Stomach smooth muscle (tissue), 2 donors: ENCODE measurements around the gene SUGP2.
A peak's percentile ranks its signal among the peaks of the same experiment; 100 is the strongest.

Source experiments
- H3K27ac ChIP-seq: one replicate; pipeline ENCODE4 v1.7.0; 2013; ENCODE audit warnings: mild to moderate bottlenecking, low read length, inconsistent platforms
- H3K27me3 ChIP-seq, 2 donors: one replicate each; pipeline ENCODE4 v1.7.0; 2013; ENCODE audit warnings: low read length in 2 of 2; ENCODE audit not compliant: insufficient read depth in 2 of 2, control insufficient read depth in 1 of 2
- H3K36me3 ChIP-seq, 2 donors: one replicate each; pipeline ENCODE4 v1.7.0; 2013; ENCODE audit warnings: low read length in 2 of 2; ENCODE audit not compliant: control insufficient read depth in 2 of 2, insufficient read depth in 2 of 2
- H3K4me1 ChIP-seq: one replicate; pipeline ENCODE4 v1.7.0; 2013; ENCODE audit warnings: low read length; ENCODE audit not compliant: control insufficient read depth, insufficient read depth
- H3K4me3 ChIP-seq, 2 donors: one replicate each; pipeline ENCODE4 v1.7.0; 2013; ENCODE audit warnings: low read length in 2 of 2
- H3K9ac ChIP-seq, 2 donors: one replicate each; pipeline ENCODE4 v1.7.0; 2013; ENCODE audit warnings: low read length in 2 of 2, mild to moderate bottlenecking in 1 of 2
- H3K9me3 ChIP-seq, 2 donors: one replicate each; pipeline ENCODE4 v1.7.0; 2013; ENCODE audit warnings: low read length in 2 of 2; ENCODE audit not compliant: control insufficient read depth in 2 of 2
- donor health status: healthy.
- donor health status: Pancreatic carcinoma.

The SUGP2 gene

GRCh38 chr19:19033426-19034203 is at the start of gene SUGP2, which contains the start of gene ARMC6:
TSS of gene SUGP2 (minus strand) at chr19:19033517. CDS start at chr19:19031071, 2,446 bp downstream.
TSS of gene ARMC6 (plus strand) at chr19:19033603. CDS start at chr19:19034210, 607 bp downstream.
- H3K36me3 ChIP-seq = peaks cover 4 to 7% of the 10 kb centered on the region in 2 donors
- peak within 1 kb of the TSS; percentile 92 to 93 for H3K9ac ChIP-seq
- H3K4me1 ChIP-seq = peaks cover 18% of the 10 kb centered on the region
- H3K27me3 ChIP-seq = no peaks in the 10 kb centered on the region
- no peaks in the 10 kb centered on the region for H3K9me3 ChIP-seq
- H3K4me3 ChIP-seq = peak within 1 kb of the TSS; percentile 64 to 90
- H3K27ac ChIP-seq = peak within 1 kb of the TSS; percentile 84

DNA sequence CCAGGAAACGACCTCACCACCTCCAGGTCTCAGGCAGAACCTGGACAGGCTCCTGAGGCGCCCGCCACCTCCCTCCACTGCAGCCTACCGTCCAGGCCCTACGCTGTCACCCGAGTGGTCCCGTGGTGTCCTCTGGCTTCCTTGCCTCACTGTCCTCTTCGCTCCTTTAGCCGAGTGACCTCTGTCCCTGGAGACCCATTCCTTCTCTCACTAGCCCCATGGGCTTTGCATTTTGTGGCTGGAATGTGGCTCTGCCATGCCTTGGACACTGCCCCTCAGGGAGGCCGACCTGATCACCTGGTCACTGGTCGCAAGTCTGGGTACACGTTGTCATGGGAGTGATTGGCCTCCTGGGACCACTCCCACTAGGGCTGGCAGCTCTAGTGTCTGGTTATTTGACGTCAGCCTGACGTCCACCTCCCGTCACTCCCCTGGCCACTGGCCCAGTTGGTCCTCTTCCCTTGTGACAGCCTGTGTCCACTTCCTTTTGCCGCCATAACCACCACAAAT is 48.4 kb upstream of the SUGP2 start:
- H3K9ac ChIP-seq = no peak overlapping the region
- H3K27ac ChIP-seq = no peak overlapping the region
- H3K4me3 ChIP-seq = no peak overlapping the region

GRCh38 chr19:19079571-19079970 is 46.3 kb upstream of the SUGP2 start:
- Histone ChIP-seq H3K4me3 (no peak overlapping the region), H3K9ac (no peak overlapping the region), H3K4me1 (no peaks in the 10 kb centered on the region), H3K27me3 (no peaks in the 10 kb centered on the region), H3K27ac (no peak overlapping the region), H3K36me3 (peaks cover 0 to 10% of the 10 kb centered on the region in 2 donors), H3K9me3 (no peaks in the 10 kb centered on the region)

More for the DNA sequence above, 48.4 kb upstream of the SUGP2 start:
- H3K4me1 ChIP-seq = no peaks in the 10 kb centered on the region
- peaks cover 0 to 9% of the 10 kb centered on the region in 2 donors for H3K36me3 ChIP-seq
- H3K27me3 ChIP-seq = no peaks in the 10 kb centered on the region
- no peaks in the 10 kb centered on the region for H3K9me3 ChIP-seq

GRCh38 chr19:19078801-19079200 is 45.5 kb upstream of the SUGP2 start:
- Histone ChIP-seq H3K27me3 (no peaks in the 10 kb centered on the region), H3K9me3 (no peaks in the 10 kb centered on the region), H3K27ac (no peak overlapping the region)

DNA sequence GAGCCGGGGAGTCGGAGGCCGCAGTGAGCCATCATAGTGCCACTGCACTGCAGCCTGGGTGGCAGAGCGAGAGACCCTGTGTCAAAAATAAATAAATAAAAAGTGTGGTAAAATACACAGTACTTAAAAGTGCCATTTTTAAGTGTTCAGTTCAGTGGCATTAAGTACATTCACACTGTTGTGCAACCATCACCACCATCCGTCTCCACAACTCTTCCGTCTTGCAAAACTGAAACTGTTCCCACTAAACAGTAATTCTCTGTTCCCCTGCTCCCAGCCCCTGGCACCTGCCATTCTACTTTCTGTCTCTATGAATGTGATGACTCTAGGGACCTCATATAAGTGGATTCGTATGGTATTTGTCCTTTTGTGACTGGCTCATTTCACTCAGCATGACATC is 43.8 kb upstream of the SUGP2 start:
- H3K9ac ChIP-seq = no peak overlapping the region
- no peaks in the 10 kb centered on the region for H3K4me1 ChIP-seq
- H3K4me3 ChIP-seq = no peak overlapping the region
- H3K27ac ChIP-seq = no peak overlapping the region
- H3K36me3 ChIP-seq = peaks cover 0 to 8% of the 10 kb centered on the region in 2 donors
- no peaks in the 10 kb centered on the region for H3K9me3 ChIP-seq
- H3K27me3 ChIP-seq = no peaks in the 10 kb centered on the region

More at GRCh38 chr19:19078801-19079200, 45.5 kb upstream of the SUGP2 start:
- no peaks in the 10 kb centered on the region for H3K4me1 ChIP-seq
- H3K9ac ChIP-seq = no peak overlapping the region
- H3K4me3 ChIP-seq = no peak overlapping the region
- peaks cover 0 to 10% of the 10 kb centered on the region in 2 donors for H3K36me3 ChIP-seq

DNA sequence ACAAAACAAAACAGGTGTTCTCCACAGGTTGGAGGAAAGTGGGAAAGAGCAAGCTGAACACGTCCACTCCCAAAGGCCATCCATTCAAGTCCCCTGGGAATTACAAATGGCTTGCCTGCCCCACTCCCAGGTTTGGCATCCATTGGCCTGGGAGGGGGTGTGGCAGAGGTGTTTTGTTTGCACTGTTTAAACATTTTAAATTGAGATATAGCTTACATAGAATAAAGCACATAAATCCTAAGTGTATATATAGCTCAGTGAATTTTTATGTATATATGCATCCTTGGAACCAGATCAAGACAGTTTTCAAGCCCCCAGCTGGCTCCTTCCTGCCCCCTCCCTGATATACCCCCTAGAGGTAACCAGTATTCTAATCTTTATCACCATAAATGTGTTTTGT is 43.2 kb upstream of the SUGP2 start:
- Histone ChIP-seq H3K4me3 (no peak overlapping the region), H3K27me3 (no peaks in the 10 kb centered on the region), H3K9ac (no peak overlapping the region), H3K9me3 (no peaks in the 10 kb centered on the region), H3K36me3 (peaks cover 0 to 8% of the 10 kb centered on the region in 2 donors), H3K27ac (no peak overlapping the region), H3K4me1 (no peaks in the 10 kb centered on the region)

DNA sequence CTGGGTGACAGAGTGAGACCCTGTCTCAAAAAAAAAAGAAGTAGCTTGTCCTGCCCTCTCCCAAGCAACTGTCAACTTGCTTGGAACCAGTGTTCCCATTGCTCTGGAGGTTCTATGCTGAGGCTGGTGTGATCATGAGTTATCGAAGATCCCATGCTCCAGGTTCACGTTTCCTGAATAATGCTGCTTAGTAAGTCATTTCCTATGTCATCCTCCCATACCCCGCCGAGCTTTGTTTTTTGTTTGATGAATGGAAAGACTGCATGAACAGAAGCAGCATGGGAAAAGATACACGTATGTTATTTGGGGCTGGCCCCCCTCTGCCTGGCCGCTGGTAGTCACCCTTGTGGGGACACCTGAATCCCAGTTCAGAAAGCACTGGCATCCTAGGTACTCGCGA is 41.8 kb upstream of the SUGP2 start:
- H3K4me3 ChIP-seq = no peak overlapping the region
- no peak overlapping the region for H3K27ac ChIP-seq
- H3K36me3 ChIP-seq = peaks cover 2 to 8% of the 10 kb centered on the region in 2 donors
- no peaks in the 10 kb centered on the region for H3K9me3 ChIP-seq
- H3K27me3 ChIP-seq = no peaks in the 10 kb centered on the region
- no peaks in the 10 kb centered on the region for H3K4me1 ChIP-seq
- no peak overlapping the region for H3K9ac ChIP-seq

- Histone ChIP-seq H3K36me3 (peaks cover 2 to 6% of the 10 kb centered on the region in 2 donors), H3K27me3 (no peaks in the 10 kb centered on the region), H3K4me3 (no peak overlapping the region), H3K4me1 (no peaks in the 10 kb centered on the region), H3K9me3 (no peaks in the 10 kb centered on the region), H3K27ac (no peak overlapping the region), H3K9ac (no peak overlapping the region)
Observed at GRCh38 chr19:19074196-19074882, 41.0 kb upstream of the SUGP2 start.

- H3K4me1 ChIP-seq = peaks cover 2% of the 10 kb centered on the region
- no peak overlapping the region for H3K9ac ChIP-seq
- no peak overlapping the region for H3K4me3 ChIP-seq
- H3K36me3 ChIP-seq = peaks cover 2% of the 10 kb centered on the region in 2 donors
- no peaks in the 10 kb centered on the region for H3K9me3 ChIP-seq
- H3K27me3 ChIP-seq = no peaks in the 10 kb centered on the region
- no peak overlapping the region for H3K27ac ChIP-seq
Observed at GRCh38 chr19:19071897-19072296, 38.6 kb upstream of the SUGP2 start.

DNA sequence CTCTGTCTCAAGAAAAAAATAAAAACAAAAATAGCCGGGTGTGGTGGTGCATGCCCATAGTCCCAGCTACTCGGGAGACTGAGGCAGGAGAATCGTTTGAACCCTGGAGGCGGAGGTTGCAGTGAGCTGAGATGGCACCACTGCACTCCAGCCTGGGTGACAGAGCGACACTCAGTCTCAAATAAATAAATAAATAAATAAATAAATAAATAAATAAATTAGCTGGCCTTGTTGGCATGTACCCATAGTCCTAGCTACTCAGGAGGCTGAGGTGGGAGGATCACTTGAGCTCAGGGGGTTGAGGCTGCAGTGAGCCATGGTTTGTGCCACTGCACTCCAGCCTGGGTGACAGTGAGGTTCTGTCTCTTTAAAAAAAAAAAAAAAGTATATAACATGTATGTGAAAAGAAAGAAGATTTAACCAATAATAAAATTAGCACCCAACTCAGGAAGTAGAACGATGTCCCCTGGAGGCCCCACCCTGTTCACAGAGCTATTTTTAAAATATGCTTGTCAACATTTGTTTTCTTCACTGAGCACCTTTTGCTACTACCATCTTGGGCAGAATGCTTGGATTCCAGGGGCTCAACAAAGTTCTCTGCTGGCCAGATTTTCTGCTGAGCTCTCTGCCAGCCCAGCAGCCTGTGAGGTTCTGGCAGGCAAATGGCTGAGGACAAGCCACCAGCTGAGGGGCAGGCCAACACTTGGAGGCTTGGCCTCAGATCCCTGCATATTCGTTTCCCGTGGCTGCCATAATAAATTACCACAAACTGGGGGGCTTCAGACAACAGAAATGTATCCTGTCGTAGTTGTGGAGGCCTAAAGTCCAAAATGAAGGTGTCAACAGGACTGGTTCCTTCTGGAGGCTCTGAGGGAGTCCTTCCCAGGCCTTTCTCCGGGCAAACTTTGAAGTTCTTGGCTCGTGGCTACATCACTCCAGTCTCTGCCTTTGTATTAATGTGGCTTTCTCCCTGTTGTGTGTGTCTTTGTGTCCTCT is 35.6 kb upstream of the SUGP2 start:
- Histone ChIP-seq H3K9me3 (no peaks in the 10 kb centered on the region), H3K4me1 (peaks cover 16% of the 10 kb centered on the region), H3K36me3 (peaks cover 0 to 2% of the 10 kb centered on the region in 2 donors), H3K27me3 (no peaks in the 10 kb centered on the region), H3K27ac (no peak overlapping the region), H3K4me3 (no peak overlapping the region), H3K9ac (peak overlapping the region in 1 of 2 donors; percentile 2)
